HepG2 (cell line): ENCODE measurements around the gene KRT76. TPM values are rescaled to one million over a fixed set of nuclear protein-coding genes. Genes with fewer than 3 reads are reported as not detected.

Experiments
- ATAC-seq: fragments of 200-7000 bp; cut with Tn5 transposase; 3 replicates; pipeline ENCODE4 v1.9.1; 2020; ENCODE audit warnings: mild to moderate bottlenecking, moderate library complexity
- BruUV-seq: library from RNA; stranded (reverse); fragments of 400-500 nt; replicated peaks from 2 replicates; lab custom pipeline; 2021; lab: Mats Ljungman, UMichigan
- CTCF ChIA-PET: fragments of 300-600 bp; formaldehyde crosslinking; extraction: SDS; loops from one replicate; lab custom pipeline; 2021; ENCODE audit warnings: low total read pairs, inconsistent platforms, low intra/inter-chr PET ratio; lab: Yijun Ruan, JAX
- POLR2A ChIA-PET: fragments of 350-600 bp; sonication (Branson Sonifier 250); formaldehyde crosslinking; loops from one replicate; lab custom pipeline; 2020; ENCODE audit warnings: antibody characterized with exemption, inconsistent platforms; lab: Yijun Ruan, JAX
- DNase-seq: peaks from one replicate; pipeline ENCODE4 v3.0.0-alpha.2; 2015; ENCODE audit warnings: low spot score
- FAIRE-seq: peaks from 3 replicates; lab custom pipeline; 2011; peaks lifted over from hg19 to GRCh38; lab: Jason Lieb, UNC
- H2AFZ ChIP-seq: one replicate; pipeline ENCODE4 v1.6.1; 2011; ENCODE audit warnings: low read length, inconsistent platforms
- H3K27ac ChIP-seq: fragments of 300-600 bp; 3 replicates; pipeline ENCODE4 v1.8.0; 2011; ENCODE audit warnings: mixed run types, mild to moderate bottlenecking, mixed read lengths, low read length, inconsistent platforms; ENCODE audit not compliant: insufficient read depth; ENCODE audit errors: extremely low read length
- H3K27me3 ChIP-seq, 2 experiments: fragments of 200-600 bp in 1 of 2; 2 replicates in 1 of 2; 3 replicates in 1 of 2; pipeline versions ENCODE4 v1.6.0 to v1.8.0; 2011; ENCODE audit warnings: low read length in 2 of 2, mild to moderate bottlenecking in 2 of 2, moderate library complexity in 2 of 2, inconsistent platforms in 1 of 2; ENCODE audit not compliant: insufficient read depth in 2 of 2, control insufficient read depth in 1 of 2
- H3K36me3 ChIP-seq, 2 experiments: fragments of 200-600 bp in 1 of 2; replicated peaks in 1 of 2; 2 replicates in 1 of 2; 3 replicates in 1 of 2; pipeline versions ENCODE4 v1.5.1 to v1.8.0; 2011; ENCODE audit warnings: low read length in 2 of 2, inconsistent platforms in 1 of 2; ENCODE audit not compliant: insufficient read depth in 2 of 2, control insufficient read depth in 1 of 2
- H3K4me1 ChIP-seq: 2 replicates; pipeline ENCODE4 v1.5.1; 2012; ENCODE audit warnings: low read length, inconsistent platforms; ENCODE audit not compliant: insufficient read depth
- H3K4me2 ChIP-seq: 2 replicates; pipeline ENCODE4 v1.6.0; 2011; ENCODE audit warnings: low read depth, low read length, inconsistent platforms
- H3K4me3 ChIP-seq, 3 experiments: fragments of 200-600 bp in 1 of 3; sonication (generic), shearing (Covaris generic) in 1 of 3; replicated peaks in 1 of 3; 2 replicates each; pipeline ENCODE4 v1.5.1; 2011 to 2016; ENCODE audit warnings: low read length in 3 of 3, inconsistent platforms in 2 of 3, low read depth in 2 of 3, mild to moderate bottlenecking in 2 of 3, control low read depth in 1 of 3, mixed read lengths in 1 of 3; ENCODE audit not compliant: insufficient read depth in 1 of 3
- H3K79me2 ChIP-seq: one replicate; pipeline ENCODE4 v1.6.1; 2011; ENCODE audit warnings: low read length, inconsistent platforms; ENCODE audit not compliant: insufficient read depth
- H3K9ac ChIP-seq: 2 replicates; pipeline ENCODE4 v1.6.0; 2011; ENCODE audit warnings: mild to moderate bottlenecking, low read depth, low read length, inconsistent platforms; ENCODE audit not compliant: insufficient read depth
- H3K9me3 ChIP-seq: 2 replicates; pipeline ENCODE4 v1.5.1; 2012; ENCODE audit warnings: mild to moderate bottlenecking, low read length
- H4K20me1 ChIP-seq: 2 replicates; pipeline ENCODE4 v1.6.0; 2011; ENCODE audit warnings: inconsistent platforms, mild to moderate bottlenecking, low read length, moderate library complexity; ENCODE audit not compliant: insufficient read depth
- ATAD3A ChIP-seq: sonication (generic); formaldehyde crosslinking; IDR thresholded peaks from 2 replicates; pipeline ENCODE4 v1.4.0; 2020; ENCODE audit warnings: missing genetic modification reagents
- HIVEP1 ChIP-seq: sonication (generic); formaldehyde crosslinking; IDR thresholded peaks from 2 replicates; pipeline ENCODE4 v1.4.0; 2020; ENCODE audit warnings: mild to moderate bottlenecking, missing genetic modification reagents
- NCOA1 ChIP-seq: sonication (generic); formaldehyde crosslinking; IDR thresholded peaks from 2 replicates; pipeline ENCODE4 v1.9.0; 2021; ENCODE audit warnings: missing genetic modification reagents
- NFKBIZ ChIP-seq: IDR thresholded peaks from 2 replicates; pipeline ENCODE4 v1.6.1; 2018; ENCODE audit warnings: missing genetic modification reagents, missing compliant biosample characterization
- RAD51 ChIP-seq: fragments of 450-650 bp; IDR thresholded peaks from 2 replicates; pipeline ENCODE4 v1.6.1; 2016; ENCODE audit warnings: borderline replicate concordance
- ZBTB1 ChIP-seq: sonication (generic); formaldehyde crosslinking; IDR thresholded peaks from 2 replicates; pipeline ENCODE4 v1.4.0; 2020; ENCODE audit warnings: missing genetic modification reagents, borderline replicate concordance
- ZMYM2 ChIP-seq: sonication (generic); formaldehyde crosslinking; IDR thresholded peaks from 2 replicates; pipeline ENCODE4 v1.8.0; 2022; ENCODE audit warnings: mild to moderate bottlenecking, missing genetic modification reagents
- ZNF224 ChIP-seq: sonication (generic); formaldehyde crosslinking; IDR thresholded peaks from 2 replicates; pipeline ENCODE4 v1.5.0; 2020; ENCODE audit warnings: mild to moderate bottlenecking, missing genetic modification reagents
- ZNF225 ChIP-seq: sonication (generic); formaldehyde crosslinking; IDR thresholded peaks from 2 replicates; pipeline ENCODE4 v1.4.0; 2020; ENCODE audit warnings: mild to moderate bottlenecking, missing genetic modification reagents
- ZNF383 ChIP-seq: sonication (generic); formaldehyde crosslinking; IDR thresholded peaks from 2 replicates; pipeline ENCODE4 v1.4.0; 2020; ENCODE audit warnings: missing genetic modification reagents, mild to moderate bottlenecking, borderline replicate concordance
- ZNF546 ChIP-seq: sonication (generic); formaldehyde crosslinking; conservative IDR thresholded peaks from 2 replicates; pipeline ENCODE4 v1.8.1; 2023; ENCODE audit warnings: mild to moderate bottlenecking, missing genetic modification reagents
- WGBS: methylation state at CpG from one replicate; pipeline ENCODE4 v1.1.6; 2017; ENCODE audit warnings: low lambda C conversion rate; 5-methylcytosine and 5-hydroxymethylcytosine counted together
- in situ Hi-C: cut with HindIII; loops from 2 replicates; pipeline ENCODE4 v1.10.0; 2017; ENCODE audit warnings: low pct_unique_long_range_greater_than_20kb; ENCODE audit not compliant: extremely low pct_ligation_motif_present
- intact Hi-C: fragments of 100-400 bp; cut with micrococcal nuclease; formaldehyde crosslinking; loops from one replicate; pipeline ENCODE4 v1.10.0; 2022; ENCODE audit not compliant: unreplicated experiment
- polyA plus RNA-seq, 8 experiments: library from polyadenylated mRNA; depleted of rRNA in 3 of 8; stranded (reverse) in 7 of 8; unstranded in 1 of 8; fragments of >200 nt; fragmentation: Illumina TruSeq in 4 of 8; extraction: Trizol in 4 of 8; gene quantifications; 2 replicates each; pipeline versions ENCODE4 v1.2.1 to v1.2.3, GENCODE V29; 2011 to 2016; ENCODE audit warnings: low read depth in 4 of 8, missing spikeins in 1 of 8, mixed read lengths in 1 of 8; ENCODE audit not compliant: insufficient read depth in 1 of 8
- total RNA-seq, 5 experiments: library from RNA; depleted of rRNA; stranded (reverse); fragments of >200 nt; fragmentation: Illumina TruSeq; extraction: Trizol; gene quantifications; 2 replicates each; pipeline ENCODE4 v1.2.3, GENCODE V29; 2016; ENCODE audit warnings: low read depth in 1 of 5
- TF ChIP-seq, protein P1 (sequence below), 2 experiments: sonication (generic) in 1 of 2; formaldehyde crosslinking in 1 of 2; IDR thresholded peaks; 2 replicates each; pipeline versions ENCODE4 v1.4.0 to v1.6.1; 2018 to 2020; ENCODE audit warnings: missing genetic modification reagents in 2 of 2, borderline replicate concordance in 1 of 2, low read depth in 1 of 2, mild to moderate bottlenecking in 1 of 2, missing biosample characterization in 1 of 2
- TF ChIP-seq, protein P2 (sequence below): sonication (generic); formaldehyde crosslinking; IDR thresholded peaks from 2 replicates; pipeline ENCODE4 v1.5.1; 2020; ENCODE audit warnings: missing genetic modification reagents, mild to moderate bottlenecking, borderline replicate concordance
- TF ChIP-seq, protein P3 (sequence below): IDR thresholded peaks from 2 replicates; pipeline ENCODE4 v1.6.1; 2016
- TF ChIP-seq, protein P4 (sequence below): sonication (generic); formaldehyde crosslinking; IDR thresholded peaks from 2 replicates; pipeline ENCODE4 v1.9.0; 2021; ENCODE audit warnings: missing genetic modification reagents, mild to moderate bottlenecking, borderline replicate concordance

KRT76 gene
- total and polyA plus RNA-seq, 2 of the 13 experiments (the other 11 are each of a cell fraction or from before 2014, with no cell fraction given), result not detected

DNA sequence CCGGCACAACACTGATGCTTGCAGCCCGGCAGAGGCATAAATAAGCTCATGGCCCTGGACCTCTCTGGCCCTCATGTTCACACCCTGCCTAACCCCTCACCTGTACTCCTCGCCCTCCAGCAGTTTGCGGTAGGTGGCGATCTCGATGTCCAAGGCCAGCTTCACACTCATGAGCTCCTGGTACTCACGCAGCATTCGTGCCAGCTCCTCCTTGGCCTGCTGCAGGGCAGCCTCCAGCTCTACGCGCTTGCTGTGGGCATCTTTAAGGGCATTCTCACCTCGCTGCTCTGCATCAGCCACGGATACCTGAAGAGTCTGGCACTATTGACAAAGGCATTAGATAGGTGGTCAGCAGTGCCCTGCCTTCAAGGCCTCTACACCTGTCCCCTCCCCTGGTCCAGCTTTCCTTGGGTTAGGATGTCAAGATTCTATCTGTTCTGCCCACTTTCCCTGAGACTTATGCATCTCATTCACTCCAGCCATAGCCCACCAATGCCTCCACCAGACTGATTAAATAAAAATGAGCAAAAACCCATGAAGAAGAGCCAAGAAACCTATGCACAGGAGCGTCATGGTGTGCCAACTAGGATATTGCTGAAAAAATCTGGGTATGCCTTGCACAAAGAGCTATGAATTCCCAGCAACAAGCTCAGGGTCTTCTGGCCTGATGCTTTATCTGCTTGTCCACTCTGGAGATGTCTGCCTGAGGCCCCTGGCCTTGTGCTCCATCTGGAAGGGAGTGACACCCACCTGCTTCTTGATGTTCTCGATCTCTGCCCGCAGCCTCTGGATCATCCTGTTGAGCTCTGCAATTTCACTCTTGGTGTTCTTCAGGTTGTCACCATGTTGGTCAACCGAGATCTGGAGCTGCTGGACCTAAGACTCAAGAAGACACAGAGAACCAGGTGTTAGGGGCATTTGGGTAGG, 30.7 kb upstream of the KRT76 start:
- Histone ChIP-seq H3K79me2 (no peaks in the 10 kb centered on the region), H4K20me1 (no peaks in the 10 kb centered on the region), H3K9ac (no peak overlapping the region), H3K27ac (no peak overlapping the region), H3K4me3 (no peak overlapping the region), H3K36me3 (no peaks in the 10 kb centered on the region), H3K4me1 (no peaks in the 10 kb centered on the region), H3K4me2 (no peak overlapping the region), H3K27me3 (peaks cover 1 to 30% of the 10 kb centered on the region in 2 experiments; a peak in 4 of 5 replicates), H3K9me3 (no peaks in the 10 kb centered on the region), H2AFZ (no peak overlapping the region)
- DNase-seq (no peak), FAIRE-seq (no peak), ATAC-seq (no peak)
- no TSS peak for BruUV-seq
- intact Hi-C loops, result no loop called here
- ChIA-PET CTCF (no interaction called here), POLR2A (no interaction called here)
- WGBS, result 14% methylated on average over 14 of the region's 16 CpGs
- in situ Hi-C loops, result no loop called here
- TF ChIP-seq ATAD3A (CRISPR knock-in tag) (no peak), NFKBIZ (CRISPR knock-in tag) (no peak), NCOA1 (CRISPR knock-in tag) (no peak), ZNF224 (no peak), RAD51 (no peak), ZBTB1 (CRISPR knock-in tag) (no peak), ZMYM2 (CRISPR knock-in tag) (no peak), HIVEP1 (no peak), ZNF546 (CRISPR knock-in tag) (no peak), ZNF225 (CRISPR knock-in tag) (no peak), ZNF383 (no peak)
- TF ChIP-seq, protein P1, sequence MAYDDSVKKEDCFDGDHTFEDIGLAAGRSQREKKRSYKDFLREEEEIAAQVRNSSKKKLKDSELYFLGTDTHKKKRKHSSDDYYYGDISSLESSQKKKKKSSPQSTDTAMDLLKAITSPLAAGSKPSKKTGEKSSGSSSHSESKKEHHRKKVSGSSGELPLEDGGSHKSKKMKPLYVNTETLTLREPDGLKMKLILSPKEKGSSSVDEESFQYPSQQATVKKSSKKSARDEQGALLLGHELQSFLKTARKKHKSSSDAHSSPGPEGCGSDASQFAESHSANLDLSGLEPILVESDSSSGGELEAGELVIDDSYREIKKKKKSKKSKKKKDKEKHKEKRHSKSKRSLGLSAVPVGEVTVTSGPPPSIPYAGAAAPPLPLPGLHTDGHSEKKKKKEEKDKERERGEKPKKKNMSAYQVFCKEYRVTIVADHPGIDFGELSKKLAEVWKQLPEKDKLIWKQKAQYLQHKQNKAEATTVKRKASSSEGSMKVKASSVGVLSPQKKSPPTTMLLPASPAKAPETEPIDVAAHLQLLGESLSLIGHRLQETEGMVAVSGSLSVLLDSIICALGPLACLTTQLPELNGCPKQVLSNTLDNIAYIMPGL (CRISPR knock-in tag; IDR thresholded peaks at IDR 0.05; ENCODE audit: borderline replicate concordance in 1 of 2, low read depth in 1 of 2), result no peak
- TF ChIP-seq, protein P2, sequence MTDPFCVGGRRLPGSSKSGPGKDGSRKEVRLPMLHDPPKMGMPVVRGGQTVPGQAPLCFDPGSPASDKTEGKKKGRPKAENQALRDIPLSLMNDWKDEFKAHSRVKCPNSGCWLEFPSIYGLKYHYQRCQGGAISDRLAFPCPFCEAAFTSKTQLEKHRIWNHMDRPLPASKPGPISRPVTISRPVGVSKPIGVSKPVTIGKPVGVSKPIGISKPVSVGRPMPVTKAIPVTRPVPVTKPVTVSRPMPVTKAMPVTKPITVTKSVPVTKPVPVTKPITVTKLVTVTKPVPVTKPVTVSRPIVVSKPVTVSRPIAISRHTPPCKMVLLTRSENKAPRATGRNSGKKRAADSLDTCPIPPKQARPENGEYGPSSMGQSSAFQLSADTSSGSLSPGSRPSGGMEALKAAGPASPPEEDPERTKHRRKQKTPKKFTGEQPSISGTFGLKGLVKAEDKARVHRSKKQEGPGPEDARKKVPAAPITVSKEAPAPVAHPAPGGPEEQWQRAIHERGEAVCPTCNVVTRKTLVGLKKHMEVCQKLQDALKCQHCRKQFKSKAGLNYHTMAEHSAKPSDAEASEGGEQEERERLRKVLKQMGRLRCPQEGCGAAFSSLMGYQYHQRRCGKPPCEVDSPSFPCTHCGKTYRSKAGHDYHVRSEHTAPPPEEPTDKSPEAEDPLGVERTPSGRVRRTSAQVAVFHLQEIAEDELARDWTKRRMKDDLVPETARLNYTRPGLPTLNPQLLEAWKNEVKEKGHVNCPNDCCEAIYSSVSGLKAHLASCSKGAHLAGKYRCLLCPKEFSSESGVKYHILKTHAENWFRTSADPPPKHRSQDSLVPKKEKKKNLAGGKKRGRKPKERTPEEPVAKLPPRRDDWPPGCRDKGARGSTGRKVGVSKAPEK (CRISPR knock-in tag), result no peak
- TF ChIP-seq, protein P3, sequence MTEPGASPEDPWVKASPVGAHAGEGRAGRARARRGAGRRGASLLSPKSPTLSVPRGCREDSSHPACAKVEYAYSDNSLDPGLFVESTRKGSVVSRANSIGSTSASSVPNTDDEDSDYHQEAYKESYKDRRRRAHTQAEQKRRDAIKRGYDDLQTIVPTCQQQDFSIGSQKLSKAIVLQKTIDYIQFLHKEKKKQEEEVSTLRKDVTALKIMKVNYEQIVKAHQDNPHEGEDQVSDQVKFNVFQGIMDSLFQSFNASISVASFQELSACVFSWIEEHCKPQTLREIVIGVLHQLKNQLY (CRISPR knock-in tag), result no peak
- TF ChIP-seq, protein P4, sequence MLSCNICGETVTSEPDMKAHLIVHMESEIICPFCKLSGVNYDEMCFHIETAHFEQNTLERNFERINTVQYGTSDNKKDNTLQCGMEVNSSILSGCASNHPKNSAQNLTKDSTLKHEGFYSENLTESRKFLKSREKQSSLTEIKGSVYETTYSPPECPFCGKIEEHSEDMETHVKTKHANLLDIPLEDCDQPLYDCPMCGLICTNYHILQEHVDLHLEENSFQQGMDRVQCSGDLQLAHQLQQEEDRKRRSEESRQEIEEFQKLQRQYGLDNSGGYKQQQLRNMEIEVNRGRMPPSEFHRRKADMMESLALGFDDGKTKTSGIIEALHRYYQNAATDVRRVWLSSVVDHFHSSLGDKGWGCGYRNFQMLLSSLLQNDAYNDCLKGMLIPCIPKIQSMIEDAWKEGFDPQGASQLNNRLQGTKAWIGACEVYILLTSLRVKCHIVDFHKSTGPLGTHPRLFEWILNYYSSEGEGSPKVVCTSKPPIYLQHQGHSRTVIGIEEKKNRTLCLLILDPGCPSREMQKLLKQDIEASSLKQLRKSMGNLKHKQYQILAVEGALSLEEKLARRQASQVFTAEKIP (CRISPR knock-in tag), result no peak
